GM12878 (cell line): ENCODE data around the gene LRP1B. TPM values are rescaled to one million over a fixed set of nuclear protein-coding genes. Genes with fewer than 3 reads are reported as not detected.

ENCODE experiments used
- ATAC-seq: fragments of 200-7000 bp; cut with Tn5 transposase; 3 replicates; pipeline ENCODE4 v1.9.1; 2020; ENCODE audit warnings: mild to moderate bottlenecking, moderate library complexity
- BruUV-seq: library from RNA; stranded (reverse); fragments of 400-500 nt; replicated peaks from 2 replicates; lab custom pipeline; 2021; lab: Mats Ljungman, UMichigan
- CTCF ChIA-PET: fragments of 300-600 bp; sonication (Branson Sonifier 250); formaldehyde crosslinking; extraction: SDS; loops from one replicate; lab custom pipeline; 2021; ENCODE audit warnings: inconsistent platforms; lab: Yijun Ruan, JAX
- POLR2A ChIA-PET: fragments of 350-600 bp; formaldehyde crosslinking; extraction: SDS; loops from one replicate; lab custom pipeline; 2021; ENCODE audit warnings: inconsistent platforms; lab: Charles Lee
- RAD21 ChIA-PET: fragments of 300-600 bp; sonication (Branson Sonifier 250); formaldehyde crosslinking; loops from one replicate; lab custom pipeline; 2023; ENCODE audit warnings: antibody characterized with exemption; ENCODE audit not compliant: unreplicated experiment; lab: Charles Lee
- SMC1A ChIA-PET: fragments of 300-600 bp; sonication (Branson Sonifier 250); formaldehyde crosslinking; loops from one replicate; lab custom pipeline; 2023; ENCODE audit not compliant: unreplicated experiment, uncharacterized antibody; lab: Charles Lee
- DNase-seq: peaks from one replicate; pipeline ENCODE4 v3.0.0-alpha.2; 2011; ENCODE audit warnings: low read depth, low spot score
- FAIRE-seq: peaks from 3 replicates; lab custom pipeline; 2011; peaks lifted over from hg19 to GRCh38; lab: Jason Lieb, UNC
- H2AFZ ChIP-seq: 2 replicates; pipeline ENCODE4 v1.6.0; 2011; ENCODE audit warnings: low read depth, low read length, control low read depth; ENCODE audit not compliant: control insufficient read depth
- H3K27ac ChIP-seq: 2 replicates; pipeline ENCODE4 v1.5.1; 2011; ENCODE audit warnings: control low read depth; ENCODE audit not compliant: control insufficient read depth, insufficient read depth
- H3K27me3 ChIP-seq, 2 experiments: replicated peaks in 1 of 2; 2 replicates each; pipeline versions ENCODE4 v1.6.0 to v1.6.1; 2011; ENCODE audit warnings: low read length in 1 of 2; ENCODE audit not compliant: control insufficient read depth in 2 of 2, insufficient read depth in 2 of 2
- H3K36me3 ChIP-seq, 2 experiments: 2 replicates each; pipeline ENCODE4 v1.5.1; 2011; ENCODE audit warnings: low read length in 1 of 2; ENCODE audit not compliant: control insufficient read depth in 2 of 2, insufficient read depth in 2 of 2
- H3K4me1 ChIP-seq: 2 replicates; pipeline ENCODE4 v1.6.1; 2011; ENCODE audit warnings: mild to moderate bottlenecking, low read length, moderate library complexity, mixed read lengths; ENCODE audit not compliant: control insufficient read depth, insufficient read depth
- H3K4me2 ChIP-seq: 2 replicates; pipeline ENCODE4 v1.6.0; 2011; ENCODE audit warnings: control low read depth; ENCODE audit not compliant: control insufficient read depth, insufficient read depth
- H3K4me3 ChIP-seq: fragments of 200-600 bp; sonication (generic); 2 replicates; pipeline ENCODE4 v1.5.1; 2016
- H3K79me2 ChIP-seq: 2 replicates; pipeline ENCODE4 v1.6.0; 2011; ENCODE audit warnings: low read length; ENCODE audit not compliant: control insufficient read depth, insufficient read depth
- H3K9ac ChIP-seq: 2 replicates; pipeline ENCODE4 v1.8.0; 2011; ENCODE audit warnings: low read length, control low read depth, mixed read lengths; ENCODE audit not compliant: control insufficient read depth, insufficient read depth
- H3K9me3 ChIP-seq: replicated peaks from 3 replicates; pipeline ENCODE4 v1.5.1; 2011; ENCODE audit warnings: mild to moderate bottlenecking, low read length; ENCODE audit not compliant: control insufficient read depth, insufficient read depth
- H4K20me1 ChIP-seq: 2 replicates; pipeline ENCODE4 v1.6.0; 2011; ENCODE audit not compliant: control insufficient read depth, insufficient read depth
- RAD21 ChIP-seq: IDR thresholded peaks from 2 replicates; pipeline ENCODE4 v1.6.1; 2011; ENCODE audit warnings: mild to moderate bottlenecking, low read depth, low read length, moderate library complexity; ENCODE audit not compliant: insufficient read depth
- RELB ChIP-seq: fragments of 450-650 bp; IDR thresholded peaks from 2 replicates; pipeline ENCODE4 v1.6.1; 2017; ENCODE audit warnings: low read depth, mild to moderate bottlenecking, moderate library complexity
- SMC3 ChIP-seq: IDR thresholded peaks from 2 replicates; pipeline ENCODE4 v1.6.1; 2011; ENCODE audit warnings: low read length, improper control_type of control experiment, borderline replicate concordance
- YY1 ChIP-seq: IDR thresholded peaks from 2 replicates; pipeline ENCODE4 v1.6.1; 2011; ENCODE audit warnings: low read depth, mild to moderate bottlenecking, low read length
- WGBS: methylation state at CpG from one replicate; pipeline ENCODE4 v1.1.6; 2016; ENCODE audit warnings: low lambda C conversion rate; ENCODE audit not compliant: insufficient replicate concordance, insufficient coverage; ENCODE audit errors: missing lambda C conversion rate; 5-methylcytosine and 5-hydroxymethylcytosine counted together
- in situ Hi-C: fragments of 300-500 bp; cut with MboI; formaldehyde crosslinking; loops from 9 replicates; pipeline ENCODE4 v1.14.3; 2018; ENCODE audit warnings: mixed read lengths
- intact Hi-C: fragments of 100-400 bp; cut with micrococcal nuclease; formaldehyde crosslinking; loops from one replicate; pipeline ENCODE4 v1.14.2; 2022; ENCODE audit not compliant: unreplicated experiment
- polyA plus RNA-seq, 11 experiments: library from polyadenylated mRNA; depleted of rRNA in 4 of 11; unstranded in 6 of 11; stranded (reverse) in 5 of 11; fragments of >200 nt; fragmentation: Nextera tagmentation in 4 of 11; fragmentation: Illumina TruSeq in 1 of 11; extraction: Ambion mirVana in 4 of 11; extraction: Trizol in 1 of 11; gene quantifications; 1 replicate in 1 of 11; 2 replicates in 10 of 11; pipeline versions ENCODE4 v1.2.1 to v1.2.3, GENCODE V29; 2011 to 2016; ENCODE audit warnings: inconsistent platforms in 2 of 11, missing spikeins in 2 of 11, low read depth in 1 of 11
- total RNA-seq, 4 experiments: library from RNA; depleted of rRNA in 3 of 4; stranded (reverse); fragments of >200 nt in 3 of 4; fragmentation: Illumina TruSeq in 1 of 4; extraction: Trizol in 1 of 4; gene quantifications; 2 replicates each; pipeline versions ENCODE4 v1.2.1 to v1.2.3, GENCODE V29; 2013 to 2021
- TF ChIP-seq, protein P1 (sequence below), 3 experiments: IDR thresholded peaks in 2 of 3; conservative IDR thresholded peaks in 1 of 3; 2 replicates each; pipeline ENCODE4 v1.5.1; 2011; ENCODE audit warnings: low read depth in 3 of 3, low read length in 3 of 3, mild to moderate bottlenecking in 3 of 3, control low read depth in 2 of 3, moderate library complexity in 2 of 3, inconsistent platforms in 1 of 3, mixed read lengths in 1 of 3; ENCODE audit not compliant: control insufficient read depth in 2 of 3, insufficient read depth in 1 of 3; ENCODE audit errors: extremely low read depth in 1 of 3

LRP1B gene
- total and polyA plus RNA-seq, 10 of the 15 experiments (the other 5 are each of a cell fraction or from before 2014, with no cell fraction given): under 0.01 to 0.06 (median 0.03) TPM; not detected in 5

GRCh38 chr2:141554810-141555209 is 576.0 kb downstream of the LRP1B start:
- no peak for DNase-seq
- Histone ChIP-seq H3K9me3 (no peaks in the 10 kb centered on the region), H2AFZ (no peak overlapping the region), H3K27ac (no peak overlapping the region), H3K27me3 (no peaks in the 10 kb centered on the region; a peak in 1 of 4 replicates), H3K36me3 (no peaks in the 10 kb centered on the region), H3K4me2 (no peak overlapping the region), H4K20me1 (no peaks in the 10 kb centered on the region), H3K4me1 (no peaks in the 10 kb centered on the region), H3K4me3 (no peak overlapping the region), H3K9ac (no peak overlapping the region), H3K79me2 (no peaks in the 10 kb centered on the region)
- WGBS: 0% methylated on average over 3 of the region's 3 CpGs
- BruUV-seq: no TSS peak
- POLR2A ChIA-PET: no interaction called here
- peak; percentile 92 for FAIRE-seq
- TF ChIP-seq RELB: no peak
- peak; percentile 72 for TF ChIP-seq SMC3
- TF ChIP-seq RAD21: peak; percentile 94
- 0 out of 2 replicates have a peak, but pooled peaks have one; percentile 37 for TF ChIP-seq YY1
- TF ChIP-seq, protein P1, sequence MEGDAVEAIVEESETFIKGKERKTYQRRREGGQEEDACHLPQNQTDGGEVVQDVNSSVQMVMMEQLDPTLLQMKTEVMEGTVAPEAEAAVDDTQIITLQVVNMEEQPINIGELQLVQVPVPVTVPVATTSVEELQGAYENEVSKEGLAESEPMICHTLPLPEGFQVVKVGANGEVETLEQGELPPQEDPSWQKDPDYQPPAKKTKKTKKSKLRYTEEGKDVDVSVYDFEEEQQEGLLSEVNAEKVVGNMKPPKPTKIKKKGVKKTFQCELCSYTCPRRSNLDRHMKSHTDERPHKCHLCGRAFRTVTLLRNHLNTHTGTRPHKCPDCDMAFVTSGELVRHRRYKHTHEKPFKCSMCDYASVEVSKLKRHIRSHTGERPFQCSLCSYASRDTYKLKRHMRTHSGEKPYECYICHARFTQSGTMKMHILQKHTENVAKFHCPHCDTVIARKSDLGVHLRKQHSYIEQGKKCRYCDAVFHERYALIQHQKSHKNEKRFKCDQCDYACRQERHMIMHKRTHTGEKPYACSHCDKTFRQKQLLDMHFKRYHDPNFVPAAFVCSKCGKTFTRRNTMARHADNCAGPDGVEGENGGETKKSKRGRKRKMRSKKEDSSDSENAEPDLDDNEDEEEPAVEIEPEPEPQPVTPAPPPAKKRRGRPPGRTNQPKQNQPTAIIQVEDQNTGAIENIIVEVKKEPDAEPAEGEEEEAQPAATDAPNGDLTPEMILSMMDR (IDR thresholded peaks at IDR 0.05 in 2 of 3, conservative IDR thresholded peaks at IDR 0.05 in 1 of 3; ENCODE audit: control insufficient read depth in 2 of 3, extremely low read depth in 1 of 3, insufficient read depth in 1 of 3, low read depth in 3 of 3, low read length in 3 of 3): peak; percentile 54 to 70 (median 60); a peak in 5 of 6 replicates
- ATAC-seq: peak; percentile 76
- in situ Hi-C loops: no loop called here
- CTCF ChIA-PET: interaction anchor here (0.7 to 1.3 kb wide), 5 partner anchors 13 to 969 kb away, joined by 3 to 6 read pairs (median 4); no protein-coding TSS in a partner anchor
- SMC1A ChIA-PET: interaction anchor here (0.5 to 1.3 kb wide), 5 partner anchors 8 to 1310 kb away, joined by 3 to 4 read pairs (median 3); no protein-coding TSS in a partner anchor
- RAD21 ChIA-PET: interaction anchor here (1.3 kb wide), 1 partner anchor 14 kb away, joined by 3 read pairs; no protein-coding TSS in a partner anchor
- intact Hi-C loops: loop anchor here (10.0 kb wide), 2 partner anchors 240 to 1760 kb away; no protein-coding TSS in a partner anchor
